Sigmoid colon (tissue), 7 donors: ENCODE measurements around the gene VASH2. TPM values are rescaled to one million over a fixed set of nuclear protein-coding genes. Genes with fewer than 3 reads are reported as not detected.

ENCODE experiments used
- DNase-seq: peaks from one replicate; pipeline ENCODE4 v3.0.0-alpha.2; 2019
- H3K27ac ChIP-seq, 4 donors: fragments of 200-600 bp; sonication (generic); one replicate each; pipeline ENCODE4 v1.5.1; 2016 to 2019; ENCODE audit warnings: mild to moderate bottlenecking in 1 of 4
- H3K27me3 ChIP-seq, 3 donors: fragments of 200-600 bp; sonication (generic); one replicate each; pipeline ENCODE4 v1.5.1; 2019; ENCODE audit warnings: mild to moderate bottlenecking in 1 of 3
- H3K36me3 ChIP-seq, 4 donors: fragments of 200-600 bp; sonication (generic); one replicate each; pipeline ENCODE4 v1.5.1; 2016 to 2019
- H3K4me1 ChIP-seq, 4 donors: fragments of 200-600 bp; sonication (generic); one replicate each; pipeline ENCODE4 v1.5.1; 2017 to 2019
- H3K4me3 ChIP-seq, 4 donors: fragments of 200-600 bp; sonication (generic); one replicate each; pipeline ENCODE4 v1.5.1; 2017 to 2019; ENCODE audit warnings: mild to moderate bottlenecking in 2 of 4, moderate library complexity in 1 of 4
- H3K9me3 ChIP-seq, 4 donors: fragments of 200-600 bp in 3 of 4; sonication (generic) in 3 of 4; one replicate each; pipeline versions ENCODE4 v1.5.1 to v1.6.1; 2013 to 2019
- CTCF ChIP-seq, 4 experiments: fragments of 450-650 bp in 3 of 4; fragments of 200-600 bp in 1 of 4; IDR thresholded peaks; one replicate each; pipeline ENCODE4 v1.5.1; 2016 to 2019; ENCODE audit warnings: antibody characterized with exemption in 4 of 4, mild to moderate bottlenecking in 3 of 4, moderate library complexity in 2 of 4
- EP300 ChIP-seq, 4 donors: sonication (generic); formaldehyde crosslinking; IDR thresholded peaks; one replicate each; pipeline ENCODE4 v1.6.1; 2017; ENCODE audit warnings: antibody characterized with exemption in 4 of 4
- POLR2A ChIP-seq, 2 donors: fragments of 450-650 bp; IDR thresholded peaks; one replicate each; pipeline ENCODE4 v1.6.1; 2016; ENCODE audit warnings: antibody characterized with exemption in 2 of 2, mild to moderate bottlenecking in 2 of 2, moderate library complexity in 2 of 2
- POLR2AphosphoS5 ChIP-seq, 4 donors: sonication (generic); formaldehyde crosslinking; IDR thresholded peaks; one replicate each; pipeline ENCODE4 v1.6.1; 2017; ENCODE audit warnings: antibody characterized with exemption in 4 of 4
- WGBS, 2 donors: extraction: QIAGEN DNeasy Blood & Tissue Kit; methylation state at CpG; one replicate each; pipeline ENCODE4 v1.1.7; 2013; 5-methylcytosine and 5-hydroxymethylcytosine counted together
- intact Hi-C: fragments of 100-400 bp; cut with DNase I; formaldehyde crosslinking; loops from one replicate; pipeline ENCODE4 v1.15.1; 2023
- polyA plus RNA-seq, 3 donors: library from polyadenylated mRNA; stranded (reverse); fragments of 200-250 nt; gene quantifications; one replicate each; pipeline ENCODE4 v1.2.3, GENCODE V29; 2013
- total RNA-seq, 4 donors: library from RNA; depleted of rRNA; stranded (reverse); fragments of >200 nt; gene quantifications; one replicate each; pipeline ENCODE4 v1.1.0, GENCODE V29; 2016
- donor health status: healthy with polysubstance abuse.
- donor health status: Bipolar disorder and iron deficiency.
- donor health status: healthy.

Gene VASH2
- total and polyA plus RNA-seq, 7 donors, result under 0.01 to 2.1 (median 0.27) TPM

- no peak for DNase-seq
- Histone ChIP-seq H3K9me3 (peaks cover 0 to 8% (median 2%) of the 10 kb centered on the region in 4 donors), H3K27me3 (peaks cover 0 to 10% (median 0%) of the 10 kb centered on the region in 3 donors), H3K36me3 (no peaks in the 10 kb centered on the region), H3K4me1 (no peaks in the 10 kb centered on the region), H3K4me3 (no peak overlapping the region), H3K27ac (no peak overlapping the region)
- no peak for TF ChIP-seq POLR2A (IDR thresholded peaks at IDR 0.05)
- TF ChIP-seq CTCF (IDR thresholded peaks at IDR 0.05), result no peak
- TF ChIP-seq EP300 (IDR thresholded peaks at IDR 0.05), result no peak
- TF ChIP-seq POLR2AphosphoS5 (IDR thresholded peaks at IDR 0.05), result no peak
- intact Hi-C loops, result no loop called here
- WGBS, 2 donors, result 70 to 88% methylated on average over 6 of the region's 6 CpGs
Observed at GRCh38 chr1:212944229-212944901, 6.0 kb upstream of the VASH2 start.

GRCh38 chr1:212945056-212945455, 5.3 kb upstream of the VASH2 start:
- H3K27me3 ChIP-seq, result peaks cover 0 to 15% (median 0%) of the 10 kb centered on the region in 3 donors
- H3K4me3 ChIP-seq, result no peak overlapping the region
- TF ChIP-seq CTCF (IDR thresholded peaks at IDR 0.05) (no peak), EP300 (IDR thresholded peaks at IDR 0.05) (no peak), POLR2AphosphoS5 (IDR thresholded peaks at IDR 0.05) (no peak), POLR2A (IDR thresholded peaks at IDR 0.05) (no peak)
- intact Hi-C loops, result no loop called here
- H3K27ac ChIP-seq, result no peak overlapping the region
- DNase-seq, result no peak
- H3K4me1 ChIP-seq, result peaks cover 0 to 4% (median 2%) of the 10 kb centered on the region in 4 donors
- H3K36me3 ChIP-seq, result no peaks in the 10 kb centered on the region
- WGBS, 2 donors, result 88 to 90% methylated on average over 2 of the region's 2 CpGs
- peaks cover 0 to 8% (median 2%) of the 10 kb centered on the region in 4 donors for H3K9me3 ChIP-seq

GRCh38 chr1:212945463-212946160, 4.7 kb upstream of the VASH2 start:
- no peak for DNase-seq

GRCh38 chr1:212946872-212947271, 3.5 kb upstream of the VASH2 start:
- Histone ChIP-seq H3K36me3 (no peaks in the 10 kb centered on the region), H3K27ac (no peak overlapping the region), H3K4me3 (no peak overlapping the region), H3K4me1 (peaks cover 0 to 19% (median 17%) of the 10 kb centered on the region in 4 donors), H3K9me3 (no peaks in the 10 kb centered on the region), H3K27me3 (peaks cover 0 to 27% (median 9%) of the 10 kb centered on the region in 3 donors)
- TF ChIP-seq CTCF (IDR thresholded peaks at IDR 0.05) (no peak), EP300 (IDR thresholded peaks at IDR 0.05) (no peak), POLR2A (IDR thresholded peaks at IDR 0.05) (no peak), POLR2AphosphoS5 (IDR thresholded peaks at IDR 0.05) (no peak)
- intact Hi-C loops, result no loop called here
- no peak for DNase-seq

More at GRCh38 chr1:212945463-212946160, 4.7 kb upstream of the VASH2 start:
- intact Hi-C loops, result no loop called here
- H3K9me3 ChIP-seq, result peaks cover 0 to 4% (median 1%) of the 10 kb centered on the region in 4 donors
- H3K4me1 ChIP-seq, result peaks cover 0 to 8% (median 5%) of the 10 kb centered on the region in 4 donors
- H3K27ac ChIP-seq, result no peak overlapping the region
- WGBS, 2 donors, result 93 to 96% methylated on average over 4 of the region's 4 CpGs
- peaks cover 0 to 15% (median 0%) of the 10 kb centered on the region in 3 donors for H3K27me3 ChIP-seq
- no peak overlapping the region for H3K4me3 ChIP-seq
- TF ChIP-seq CTCF (IDR thresholded peaks at IDR 0.05) (no peak), POLR2AphosphoS5 (IDR thresholded peaks at IDR 0.05) (no peak), EP300 (IDR thresholded peaks at IDR 0.05) (no peak), POLR2A (IDR thresholded peaks at IDR 0.05) (no peak)
- no peaks in the 10 kb centered on the region for H3K36me3 ChIP-seq
